ENCODE data around the gene TIE1. TPM values are rescaled to one million over a fixed set of nuclear protein-coding genes. Genes with fewer than 3 reads are reported as not detected.

The TIE1 gene
- total and polyA plus RNA-seq, 2 of the 13 experiments (the other 11 are each of a cell fraction or from before 2014, with no cell fraction given), result 0.58 to 0.84 TPM

- Histone ChIP-seq H3K27me3 (ENCODE audit: control insufficient read depth in 1 of 2, insufficient read depth in 2 of 2, low read length in 2 of 2) (peaks cover 7 to 47% of the 10 kb centered on the region in 2 experiments), H2AFZ (ENCODE audit: low read length) (no peak overlapping the region), H3K27ac (ENCODE audit: extremely low read length, insufficient read depth, low read length) (no peak overlapping the region), H3K9me3 (ENCODE audit: low read length) (no peaks in the 10 kb centered on the region), H3K4me1 (ENCODE audit: insufficient read depth, low read length) (peaks cover 31% of the 10 kb centered on the region), H4K20me1 (ENCODE audit: insufficient read depth, low read length) (no peaks in the 10 kb centered on the region), H3K9ac (ENCODE audit: insufficient read depth, low read depth, low read length) (no peak overlapping the region), H3K4me2 (ENCODE audit: low read depth, low read length) (peak overlapping the region; percentile 27; the same call in 1 of the 2 replicates), H3K36me3 (replicated peaks in 1 of 2; ENCODE audit: control insufficient read depth in 1 of 2, insufficient read depth in 2 of 2, low read length in 2 of 2) (no peaks in the 10 kb centered on the region), H3K79me2 (ENCODE audit: insufficient read depth, low read length) (no peaks in the 10 kb centered on the region), H3K4me3 (replicated peaks in 1 of 3; ENCODE audit: insufficient read depth in 1 of 3, low read depth in 2 of 3, low read length in 3 of 3) (no peak overlapping the region)
- WGBS (ENCODE audit: low lambda C conversion rate), result 20% methylated on average over 2 of the region's 10 CpGs
- DNase-seq (ENCODE audit: low spot score) (no peak), FAIRE-seq (no peak), ATAC-seq (peak; percentile 25)
- no TSS peak for BruUV-seq (replicated peaks)
- in situ Hi-C loops (cut with HindIII; ENCODE audit: extremely low pct_ligation_motif_present, low pct_unique_long_range_greater_than_20kb), result no loop called here
- ChIA-PET CTCF (ENCODE audit: low intra/inter-chr PET ratio, low total read pairs) (no interaction called here), POLR2A (no interaction called here)
- intact Hi-C loops (cut with micrococcal nuclease; ENCODE audit: unreplicated experiment), result no loop called here
- 0 out of 2 replicates have a peak, but pooled peaks have one; percentile 20 for TF ChIP-seq PAXIP1 (CRISPR knock-in tag; conservative IDR thresholded peaks at IDR 0.05)
- TF ChIP-seq ZNF605 (CRISPR knock-in tag; IDR thresholded peaks at IDR 0.05), result no peak
- TF ChIP-seq KDM6A (CRISPR knock-in tag; IDR thresholded peaks at IDR 0.05; ENCODE audit: low read depth), result no peak
- no peak for TF ChIP-seq ZC3H4 (CRISPR knock-in tag; IDR thresholded peaks at IDR 0.05; ENCODE audit: borderline replicate concordance)
- no peak for TF ChIP-seq MAZ (IDR thresholded peaks at IDR 0.05; ENCODE audit: borderline replicate concordance, low read depth, low read length)
- TF ChIP-seq MAZ (CRISPR knock-in tag; IDR thresholded peaks at IDR 0.05; ENCODE audit: low read depth), result 0 out of 2 replicates have a peak, but pooled peaks have one; percentile 23
- TF ChIP-seq RXRA (CRISPR knock-in tag; IDR thresholded peaks at IDR 0.05), result peak; percentile 61; the same call in 1 of the 2 replicates
- TF ChIP-seq RARA (CRISPR knock-in tag; IDR thresholded peaks at IDR 0.05), result peak; percentile 83
- TF ChIP-seq FOXP1 (IDR thresholded peaks at IDR 0.05), result no peak
- peak; percentile 91 for TF ChIP-seq FOXP1 (CRISPR knock-in tag; IDR thresholded peaks at IDR 0.05)
- no peak for TF ChIP-seq SOX6 (IDR thresholded peaks at IDR 0.05)
- peak; percentile 39; the same call in 1 of the 2 replicates for TF ChIP-seq SOX6 (CRISPR knock-in tag; IDR thresholded peaks at IDR 0.05)
- TF ChIP-seq SIX1 (CRISPR knock-in tag; IDR thresholded peaks at IDR 0.05; ENCODE audit: borderline replicate concordance), result peak; percentile 39; the same call in 1 of the 2 replicates
- TF ChIP-seq NR2F1 (CRISPR knock-in tag; IDR thresholded peaks at IDR 0.05), result peak in 1 of 2 experiments; percentile 58; a peak in 1 of 4 replicates
- no peak for TF ChIP-seq ZNF207 (IDR thresholded peaks at IDR 0.05; ENCODE audit: borderline replicate concordance)
- peak; percentile 32; the same call in 1 of the 2 replicates for TF ChIP-seq MAX (IDR thresholded peaks at IDR 0.05)
- TF ChIP-seq ZNF646 (CRISPR knock-in tag; IDR thresholded peaks at IDR 0.05), result peak; percentile 73; the same call in 1 of the 2 replicates
Observed at GRCh38 chr1:43313771-43314170, 13.0 kb downstream of the TIE1 start.

Measured in HepG2 (cell line).